Smooth muscle cell (in vitro differentiated cells): ENCODE measurements around the gene OSBPL2. TPM values are rescaled to one million over a fixed set of nuclear protein-coding genes. Genes with fewer than 3 reads are reported as not detected.

Source experiments
- DNase-seq: peaks from one replicate; lab custom pipeline; 2025; ENCODE audit not compliant: unreplicated experiment; lab: John Stamatoyannopoulos, UW
- H2AFZ ChIP-seq: fragments of 200-600 bp; sonication (generic); 2 replicates; pipeline ENCODE4 v1.6.0; 2016; ENCODE audit warnings: antibody characterized with exemption, low read depth, mild to moderate bottlenecking
- H3F3A ChIP-seq: fragments of 200-600 bp; sonication (generic); 2 replicates; pipeline ENCODE4 v1.6.0; 2017; ENCODE audit warnings: antibody characterized with exemption, low read depth
- H3K27ac ChIP-seq: fragments of 200-600 bp; sonication (generic); 2 replicates; pipeline ENCODE4 v1.5.1; 2016; ENCODE audit warnings: low read depth, mild to moderate bottlenecking
- H3K27me3 ChIP-seq: fragments of 200-600 bp; sonication (generic); 2 replicates; pipeline ENCODE4 v1.6.1; 2016; ENCODE audit warnings: low read depth, mild to moderate bottlenecking
- H3K36me3 ChIP-seq: fragments of 200-600 bp; sonication (generic); 2 replicates; pipeline ENCODE4 v1.5.1; 2016; ENCODE audit warnings: low read depth
- H3K4me1 ChIP-seq: fragments of 200-600 bp; sonication (generic); 2 replicates; pipeline ENCODE4 v1.5.1; 2016; ENCODE audit warnings: low read depth
- H3K4me2 ChIP-seq: fragments of 200-600 bp; sonication (generic); 2 replicates; pipeline ENCODE4 v1.6.0; 2016; ENCODE audit warnings: mild to moderate bottlenecking
- H3K4me3 ChIP-seq: fragments of 200-600 bp; sonication (generic); 2 replicates; pipeline ENCODE4 v1.5.1; 2016; ENCODE audit warnings: mild to moderate bottlenecking
- H3K79me2 ChIP-seq: fragments of 200-600 bp; sonication (generic); 2 replicates; pipeline ENCODE4 v1.6.0; 2016; ENCODE audit warnings: low read depth, mild to moderate bottlenecking
- H3K9ac ChIP-seq: fragments of 200-600 bp; sonication (generic); 2 replicates; pipeline ENCODE4 v1.6.0; 2016; ENCODE audit warnings: low read depth
- H3K9me3 ChIP-seq: fragments of 200-600 bp; sonication (generic); replicated peaks from 2 replicates; pipeline ENCODE4 v1.5.1; 2016; ENCODE audit warnings: low read depth
- H4K20me1 ChIP-seq: fragments of 200-600 bp; sonication (generic); 2 replicates; pipeline ENCODE4 v1.6.0; 2016; ENCODE audit warnings: low read depth
- WGBS: methylation state at CpG from one replicate; pipeline ENCODE4 v1.1.7; 2016; ENCODE audit warnings: low lambda C conversion rate; 5-methylcytosine and 5-hydroxymethylcytosine counted together
- polyA plus RNA-seq: library from polyadenylated mRNA; unstranded; fragments of >200 nt; fragmentation: Nextera tagmentation; extraction: Ambion mirVana; gene quantifications from 2 replicates; pipeline ENCODE4 v1.2.1, GENCODE V29; 2016
- total RNA-seq: library from RNA; depleted of rRNA; stranded (reverse); fragments of >200 nt; gene quantifications from 2 replicates; pipeline ENCODE4 v1.2.3, GENCODE V29; 2014
- TF ChIP-seq, protein P1 (sequence below): fragments of 200-600 bp; sonication (generic); IDR thresholded peaks from 2 replicates; pipeline ENCODE4 v1.5.1; 2017; ENCODE audit warnings: borderline replicate concordance, mild to moderate bottlenecking, antibody characterized with exemption; ENCODE audit not compliant: insufficient read depth, poor library complexity, severe bottlenecking

Gene OSBPL2
- 33.8 and 34.3 TPM in 2 replicates for total RNA-seq
- polyA plus RNA-seq, result 32.0 and 37.0 TPM in 2 replicates

- Histone ChIP-seq H3K36me3 (no peaks in the 10 kb centered on the region), H3K4me2 (peak within 1 kb of the TSS; percentile 94), H3K4me3 (peak within 1 kb of the TSS; percentile 64), H2AFZ (peak within 1 kb of the TSS; percentile 78), H3K9me3 (no peaks in the 10 kb centered on the region), H3K9ac (peak within 1 kb of the TSS; percentile 97), H3K79me2 (peaks cover 44% of the 10 kb centered on the region), H3K4me1 (peaks cover 14% of the 10 kb centered on the region), H3K27me3 (no peaks in the 10 kb centered on the region), H3K27ac (peak within 1 kb of the TSS; percentile 70), H3F3A (no peaks in the 10 kb centered on the region), H4K20me1 (peaks cover 40% of the 10 kb centered on the region)
- 6% methylated on average over 28 of the region's 55 CpGs for WGBS
- TF ChIP-seq, protein P1, sequence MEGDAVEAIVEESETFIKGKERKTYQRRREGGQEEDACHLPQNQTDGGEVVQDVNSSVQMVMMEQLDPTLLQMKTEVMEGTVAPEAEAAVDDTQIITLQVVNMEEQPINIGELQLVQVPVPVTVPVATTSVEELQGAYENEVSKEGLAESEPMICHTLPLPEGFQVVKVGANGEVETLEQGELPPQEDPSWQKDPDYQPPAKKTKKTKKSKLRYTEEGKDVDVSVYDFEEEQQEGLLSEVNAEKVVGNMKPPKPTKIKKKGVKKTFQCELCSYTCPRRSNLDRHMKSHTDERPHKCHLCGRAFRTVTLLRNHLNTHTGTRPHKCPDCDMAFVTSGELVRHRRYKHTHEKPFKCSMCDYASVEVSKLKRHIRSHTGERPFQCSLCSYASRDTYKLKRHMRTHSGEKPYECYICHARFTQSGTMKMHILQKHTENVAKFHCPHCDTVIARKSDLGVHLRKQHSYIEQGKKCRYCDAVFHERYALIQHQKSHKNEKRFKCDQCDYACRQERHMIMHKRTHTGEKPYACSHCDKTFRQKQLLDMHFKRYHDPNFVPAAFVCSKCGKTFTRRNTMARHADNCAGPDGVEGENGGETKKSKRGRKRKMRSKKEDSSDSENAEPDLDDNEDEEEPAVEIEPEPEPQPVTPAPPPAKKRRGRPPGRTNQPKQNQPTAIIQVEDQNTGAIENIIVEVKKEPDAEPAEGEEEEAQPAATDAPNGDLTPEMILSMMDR, result no peak
- peak; percentile 97 for DNase-seq
These were observed at the start of gene OSBPL2 for GRCh38 chr20:62237801-62238568. TSS of gene OSBPL2 (plus strand) at chr20:62238521. CDS start at chr20:62256185, 17,664 bp downstream.

DNA sequence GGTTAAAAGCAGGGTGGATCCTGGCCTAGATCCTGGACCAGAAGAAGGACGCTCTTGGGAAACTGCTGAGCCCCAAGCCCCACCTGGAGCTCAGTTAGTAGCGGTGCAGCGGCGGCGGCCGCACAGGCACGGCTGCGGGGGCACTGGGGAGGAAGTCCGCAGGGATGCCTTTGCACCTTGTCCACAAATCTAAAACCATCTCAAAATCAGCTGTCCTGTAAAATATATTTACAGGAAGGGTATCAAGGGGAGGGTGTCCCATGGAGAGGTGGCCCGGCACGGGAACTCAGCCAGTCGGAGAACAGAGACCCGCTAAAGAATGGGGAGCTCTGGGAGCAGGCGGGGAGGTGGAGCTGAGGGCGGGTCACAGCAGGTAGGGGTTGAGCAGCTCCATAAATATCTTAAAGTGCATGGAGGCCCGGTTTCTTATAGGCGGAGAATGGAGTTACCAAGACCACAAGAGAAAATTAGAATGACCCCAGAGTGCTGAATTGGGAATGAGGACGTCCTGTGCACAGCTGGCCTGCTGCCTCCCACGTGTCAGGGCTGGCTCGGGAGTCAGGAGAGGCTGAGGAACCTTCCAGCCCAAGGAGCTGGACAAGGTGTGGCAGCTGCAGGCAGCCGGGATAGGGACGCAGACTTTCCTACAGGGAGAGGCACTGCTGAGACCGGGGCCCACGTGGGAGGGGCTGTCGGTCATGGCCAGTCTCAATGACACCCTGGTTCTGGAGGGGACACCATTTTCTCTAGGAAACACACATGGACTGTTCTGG, 47.5 kb upstream of the OSBPL2 start:
- TF ChIP-seq, protein P1, result no peak
- peaks cover 81% of the 10 kb centered on the region for H4K20me1 ChIP-seq
- H3K9ac ChIP-seq, result no peak overlapping the region
- H3K4me3 ChIP-seq, result no peak overlapping the region
- no peak for DNase-seq
- no peaks in the 10 kb centered on the region for H3F3A ChIP-seq
- peaks cover 61% of the 10 kb centered on the region for H3K79me2 ChIP-seq
- no peaks in the 10 kb centered on the region for H3K27me3 ChIP-seq
- no peaks in the 10 kb centered on the region for H3K4me1 ChIP-seq
- H3K9me3 ChIP-seq, result no peaks in the 10 kb centered on the region
- H2AFZ ChIP-seq, result no peak overlapping the region
- 95% methylated on average over 25 of the region's 25 CpGs for WGBS
- no peaks in the 10 kb centered on the region for H3K36me3 ChIP-seq
- H3K4me2 ChIP-seq, result no peak overlapping the region
- H3K27ac ChIP-seq, result no peak overlapping the region

DNA sequence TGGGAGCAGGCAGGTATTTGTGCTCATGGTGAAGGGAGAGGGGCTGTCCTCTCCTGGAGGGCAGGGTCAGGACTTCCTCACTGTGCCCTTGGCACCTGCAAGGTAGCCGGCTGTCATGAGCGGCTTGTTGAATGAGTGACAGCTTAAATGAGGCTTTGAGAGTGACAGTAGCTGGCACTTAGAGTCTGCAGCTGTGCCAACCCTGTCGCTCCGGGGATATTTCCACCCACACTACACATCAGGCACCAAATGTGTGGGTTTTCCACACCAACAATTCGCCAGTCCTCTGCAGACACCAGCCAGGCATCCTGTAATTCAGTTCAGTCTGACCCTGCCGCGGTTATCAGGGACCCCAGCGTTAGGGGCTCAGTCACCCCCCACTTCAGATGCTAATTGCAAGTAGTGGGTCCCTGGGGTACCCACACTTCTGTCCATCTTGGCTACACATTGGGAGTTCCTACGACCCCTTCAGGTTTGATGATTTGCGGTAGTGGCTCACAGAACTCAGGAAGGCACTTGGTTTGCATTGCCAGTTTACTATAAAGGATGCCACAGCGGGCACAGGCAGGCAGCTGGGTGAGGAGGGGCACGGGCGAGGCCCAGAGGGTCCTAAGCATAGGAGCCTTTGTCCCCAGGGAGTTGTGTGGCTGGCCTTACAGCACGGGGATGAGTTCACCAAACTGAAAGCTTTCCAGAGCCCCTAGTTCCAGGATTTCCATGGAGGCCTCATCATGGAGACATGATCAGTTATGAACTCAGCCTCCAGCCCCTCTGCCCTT, 46.4 kb upstream of the OSBPL2 start:
- H3K27me3 ChIP-seq, result no peaks in the 10 kb centered on the region
- H2AFZ ChIP-seq, result no peak overlapping the region
- no peaks in the 10 kb centered on the region for H3K4me1 ChIP-seq
- WGBS, result 96% methylated on average over 14 of the region's 14 CpGs
- no peaks in the 10 kb centered on the region for H3K36me3 ChIP-seq
- peaks cover 52% of the 10 kb centered on the region for H3K79me2 ChIP-seq
- H4K20me1 ChIP-seq, result peaks cover 82% of the 10 kb centered on the region
- no peak overlapping the region for H3K9ac ChIP-seq
- H3K9me3 ChIP-seq, result no peaks in the 10 kb centered on the region
- H3K4me3 ChIP-seq, result no peak overlapping the region
- H3K4me2 ChIP-seq, result no peak overlapping the region
- no peak for DNase-seq
- TF ChIP-seq, protein P1, result no peak
- no peak overlapping the region for H3K27ac ChIP-seq
- no peaks in the 10 kb centered on the region for H3F3A ChIP-seq
